GM19463 (cell line): ENCODE data around the gene STAT2.
"Not testable (repeated sequence)": the region's sequence is repeated elsewhere in the genome, so short reads cannot be mapped to it uniquely, and the experiment has no call there.

Source experiments
- ATAC-seq: cut with Tn5 transposase; IDR thresholded peaks from one replicate; pipeline ENCODE4 v1.9.1; 2021; ENCODE audit warnings: mild to moderate bottlenecking, moderate library complexity; ENCODE audit not compliant: unreplicated experiment

STAT2 gene

DNA sequence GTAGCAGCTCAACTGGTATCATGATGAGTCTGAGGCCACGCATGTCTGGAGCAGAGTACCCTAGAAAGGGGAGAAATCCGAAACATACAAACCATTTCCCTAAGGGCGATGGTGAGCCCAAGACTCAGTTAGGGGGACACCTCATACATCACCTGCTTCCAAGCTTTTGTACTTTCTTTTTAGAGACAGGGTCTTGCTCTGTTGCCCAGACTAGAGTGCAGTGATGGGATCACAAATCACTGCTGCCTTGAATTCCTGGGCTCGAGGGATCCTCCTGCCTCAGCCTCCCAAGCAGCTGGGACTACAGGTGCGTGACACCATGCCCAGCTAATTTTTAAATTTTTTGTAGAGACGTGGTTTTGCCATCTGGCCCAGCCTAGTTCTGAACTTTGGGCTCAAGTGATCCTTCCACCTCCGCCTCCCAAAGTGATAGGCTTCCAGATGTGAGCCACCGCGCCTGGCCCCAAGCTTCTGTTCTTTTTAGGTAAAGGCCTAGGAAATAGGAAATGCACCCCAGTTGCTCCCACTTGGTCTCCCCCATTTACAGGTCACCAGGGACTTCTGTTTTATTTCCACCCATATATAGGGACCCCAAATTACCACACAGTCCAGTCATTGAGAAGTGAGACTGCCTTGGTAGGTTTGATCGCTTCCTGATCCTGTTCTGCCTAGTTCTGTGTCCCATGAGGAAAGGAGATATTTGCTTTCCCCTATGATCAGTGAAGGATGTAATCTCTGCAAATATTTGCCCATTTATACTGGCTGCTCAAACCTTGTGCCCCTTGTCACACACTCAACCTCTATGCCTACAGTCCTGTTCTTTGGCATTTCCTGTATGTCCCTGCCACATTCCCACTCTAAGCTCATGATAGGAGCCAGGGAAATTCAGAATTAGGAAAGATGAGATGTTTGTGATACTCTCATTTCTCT, 2.5 kb upstream of the STAT2 start, which contains the start of gene APOF:
TSS of gene APOF (minus strand) at position 728 of the 930 bp plus-strand sequence. CDS start at position 616, 112 bp downstream.
- no peak for ATAC-seq

DNA sequence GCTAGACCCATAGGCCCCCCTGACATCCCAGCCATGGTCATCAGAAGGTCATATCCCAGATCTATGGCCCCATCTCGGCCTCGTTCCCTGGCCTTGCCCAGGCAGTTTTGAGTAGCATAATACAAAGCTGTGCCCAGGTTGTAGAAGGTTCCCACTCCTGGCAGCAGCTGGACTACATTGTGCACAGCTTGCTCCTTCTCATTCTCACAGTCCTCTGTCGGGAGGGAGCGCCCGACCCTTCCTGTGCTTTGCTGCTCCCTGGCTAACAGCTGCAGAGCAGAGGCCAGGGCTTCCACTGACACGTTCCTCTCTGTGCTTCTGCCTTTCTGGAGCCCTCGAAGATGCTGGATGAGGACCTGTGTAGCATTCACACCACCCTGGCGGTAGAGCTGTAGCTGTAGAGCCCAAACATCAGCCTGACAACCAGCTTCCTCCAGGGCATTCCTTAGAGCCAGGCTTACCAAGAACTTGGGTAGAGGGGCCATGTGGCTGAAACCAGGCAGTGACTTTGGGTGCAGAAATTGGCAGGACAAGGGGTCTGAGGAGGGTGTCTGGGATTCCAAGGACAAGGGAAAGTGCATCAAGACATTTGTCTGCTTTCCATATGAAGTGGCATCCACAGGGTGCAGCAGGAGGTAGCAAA, 1.7 kb upstream of the STAT2 start:
- ATAC-seq = no peak

GRCh38 chr12:56358836-56359532, 923 bp downstream of the STAT2 start:
- no peak for ATAC-seq

GRCh38 chr12:56351325-56351724, 8.6 kb downstream of the STAT2 start:
- no peak for ATAC-seq

GRCh38 chr12:56350662-56351061, 9.2 kb downstream of the STAT2 start:
- no peak for ATAC-seq

GRCh38 chr12:56348776-56349175, 11.1 kb downstream of the STAT2 start:
- ATAC-seq = no peak

DNA sequence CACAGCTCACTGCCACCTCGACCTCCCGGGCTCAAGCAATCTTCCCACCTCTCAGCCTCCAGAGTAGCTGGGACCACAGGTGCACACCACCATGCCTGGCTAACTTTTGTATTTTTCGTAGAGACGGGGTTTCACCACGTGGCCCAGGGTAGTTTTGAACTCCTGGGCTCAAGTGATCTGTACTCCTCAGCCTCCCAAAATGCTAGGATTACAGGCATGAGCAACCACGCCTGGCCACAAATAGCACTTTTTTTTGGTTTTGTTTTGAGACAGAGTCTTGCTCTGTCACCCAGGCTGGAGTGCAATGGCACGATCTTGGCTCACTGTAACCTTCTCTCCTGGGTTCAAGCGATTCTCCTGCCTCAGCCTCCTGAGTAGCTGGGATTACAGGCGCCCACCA, 12.7 kb downstream of the STAT2 start:
- not testable (repeated sequence) for ATAC-seq

DNA sequence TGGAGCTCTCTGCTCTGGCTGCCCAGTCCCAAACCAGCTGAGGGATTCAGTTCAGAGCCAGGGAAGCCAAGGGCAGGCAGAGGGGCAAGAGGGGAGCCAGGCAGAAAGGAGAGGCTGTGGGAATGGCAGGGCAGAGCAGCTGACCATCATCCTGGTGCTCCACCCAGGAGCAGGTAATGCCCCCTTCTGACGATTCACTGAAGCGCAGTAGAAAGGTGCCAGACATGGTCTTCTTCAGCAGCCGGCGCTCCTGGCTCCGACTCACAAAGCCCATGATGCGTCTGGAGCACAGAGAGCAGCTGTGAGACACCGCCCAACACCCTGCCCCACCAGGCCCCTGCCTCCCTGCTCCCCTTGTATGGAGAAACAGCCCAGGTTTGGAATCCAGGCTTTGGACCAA, 13.2 kb downstream of the STAT2 start:
- no peak for ATAC-seq

DNA sequence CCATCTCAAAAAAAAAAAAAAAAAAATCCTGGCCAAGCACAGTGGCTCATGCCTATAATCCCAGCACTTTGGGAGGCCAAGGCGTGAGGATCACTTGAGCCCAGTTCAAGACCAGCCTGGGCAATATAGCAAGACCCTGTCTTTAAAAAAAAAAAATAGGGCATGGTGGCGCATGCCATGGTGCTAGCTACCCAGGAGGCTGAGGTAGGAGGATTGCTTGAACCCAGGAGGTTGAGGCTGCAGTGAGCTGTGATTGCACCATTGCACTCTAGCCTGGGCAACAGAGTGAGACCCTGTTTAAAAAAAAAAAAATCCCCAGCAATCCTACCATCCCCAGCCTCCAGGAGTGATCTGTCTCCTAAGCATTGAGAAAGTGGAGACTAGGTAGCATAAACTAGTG, 17.6 kb downstream of the STAT2 start:
- not testable (repeated sequence) for ATAC-seq

DNA sequence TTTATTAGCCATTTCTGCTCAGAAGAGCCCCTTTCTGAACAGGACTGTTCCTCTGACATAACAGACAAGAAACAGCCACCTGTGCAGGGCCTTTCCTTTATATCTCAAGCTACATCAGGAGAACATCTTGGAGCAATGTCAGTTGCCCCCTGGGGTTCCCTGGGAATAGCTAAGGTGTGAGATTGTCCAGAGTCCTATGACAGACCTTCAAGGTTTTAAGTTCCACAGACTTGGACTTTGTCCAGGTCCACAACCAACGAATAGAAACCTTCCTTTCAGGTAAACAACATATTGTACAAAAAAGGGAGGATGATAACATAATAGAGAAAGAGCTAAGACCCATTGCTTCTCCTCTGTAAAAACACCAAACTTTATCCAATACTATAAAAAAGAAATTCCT, 18.3 kb downstream of the STAT2 start:
- ATAC-seq = no peak

GRCh38 chr12:56339158-56339422, 20.8 kb downstream of the STAT2 start:
- no peak for ATAC-seq

DNA sequence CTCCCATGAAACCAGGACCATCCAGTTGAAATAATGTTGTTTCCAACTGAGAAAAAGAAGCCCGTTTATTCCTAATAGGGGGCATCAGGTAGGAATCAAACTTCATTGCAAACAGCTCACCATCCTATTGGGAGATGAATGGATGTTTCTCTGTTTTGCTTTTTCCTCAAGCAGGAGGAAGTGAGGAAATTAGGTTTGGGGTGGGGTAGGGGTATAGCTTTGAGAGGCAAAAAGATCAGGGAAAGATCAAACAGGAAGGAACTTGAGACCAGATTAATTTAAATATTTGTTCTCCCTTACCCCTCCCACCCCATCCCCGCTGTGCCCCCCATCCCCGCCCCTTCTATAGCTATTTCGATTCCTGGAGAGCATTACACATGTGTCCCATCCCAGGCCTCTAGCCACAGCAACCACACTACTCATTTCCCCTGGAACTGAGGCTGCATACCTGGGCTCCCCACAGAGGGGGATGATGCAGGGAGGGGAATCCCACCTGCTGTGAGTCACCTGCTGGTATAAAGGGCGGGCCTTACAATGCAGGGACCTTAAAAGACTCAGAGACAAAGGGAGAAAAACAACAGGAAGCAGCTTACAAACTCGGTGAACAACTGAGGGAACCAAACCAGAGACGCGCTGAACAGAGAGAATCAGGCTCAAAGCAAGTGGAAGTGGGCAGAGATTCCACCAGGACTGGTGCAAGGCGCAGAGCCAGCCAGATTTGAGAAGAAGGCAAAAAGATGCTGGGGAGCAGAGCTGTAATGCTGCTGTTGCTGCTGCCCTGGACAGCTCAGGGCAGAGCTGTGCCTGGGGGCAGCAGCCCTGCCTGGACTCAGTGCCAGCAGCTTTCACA, 21.4 kb downstream of the STAT2 start, which contains the start of gene IL23A:
TSS of gene IL23A (plus strand) at position 577 of the 850 bp plus-strand sequence. CDS start at position 738, 161 bp downstream.
- peak; percentile 33 for ATAC-seq

GRCh38 chr12:56337753-56338251, 22.1 kb downstream of the STAT2 start:
- no peak for ATAC-seq

DNA sequence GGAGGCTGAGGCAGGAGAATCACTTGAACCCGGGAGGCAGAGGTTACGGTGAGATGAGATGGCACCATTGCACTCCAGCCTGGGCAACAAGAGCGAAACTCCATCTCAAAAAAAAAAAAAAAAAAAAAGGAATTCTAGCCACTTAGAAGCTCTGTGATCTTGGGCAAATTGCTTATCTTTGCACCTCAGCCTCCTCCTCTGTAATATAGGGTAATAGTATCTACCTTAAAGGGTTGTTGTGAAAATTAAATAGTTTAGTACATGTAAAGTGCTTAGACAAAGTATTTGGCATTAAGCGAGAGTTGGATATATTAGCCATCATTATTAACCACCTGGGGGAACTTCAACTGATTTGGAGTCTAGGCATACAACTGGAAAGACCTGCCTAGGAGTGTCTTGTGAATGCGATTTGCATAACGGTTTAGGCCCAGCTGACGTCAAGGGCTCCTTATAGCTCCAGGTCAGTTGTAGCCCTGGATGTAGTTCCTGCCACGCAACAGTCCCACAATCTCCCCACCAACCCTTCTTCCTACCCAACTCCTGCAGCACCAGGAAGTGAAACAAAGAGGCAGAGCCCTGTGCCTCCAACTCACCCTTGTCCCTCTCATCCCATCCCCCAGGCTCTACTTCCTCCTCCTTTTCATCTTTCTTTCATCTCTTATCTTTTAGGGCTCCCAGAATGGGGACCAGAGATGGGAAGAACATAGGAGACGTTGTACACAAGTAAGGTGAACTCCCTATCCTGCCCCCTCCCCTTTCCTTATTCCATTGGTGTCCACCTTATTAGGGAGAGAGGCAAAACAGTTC, 23.3 kb downstream of the STAT2 start:
- ATAC-seq = no peak

DNA sequence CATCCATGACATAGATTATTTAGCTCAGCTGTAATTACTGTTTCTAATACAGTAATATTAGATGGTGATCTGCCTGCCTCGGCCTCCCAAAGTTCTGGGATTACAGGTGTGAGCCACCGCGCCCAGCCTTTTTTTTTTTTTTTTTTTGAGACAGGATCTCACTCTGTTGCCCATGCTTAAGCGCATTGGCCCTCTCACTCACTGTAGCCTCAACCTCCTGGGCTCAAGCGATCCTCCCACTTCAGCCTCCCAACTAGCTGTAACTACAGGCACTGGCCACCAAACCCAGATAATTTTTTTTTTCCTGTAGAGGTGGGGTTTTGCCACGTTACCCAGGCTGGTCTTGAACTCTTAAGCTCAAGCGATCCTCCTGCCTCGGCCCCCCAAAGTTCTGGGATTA, 24.4 kb downstream of the STAT2 start:
- ATAC-seq = not testable (repeated sequence)

GRCh38 chr12:56334490-56334793, 25.5 kb downstream of the STAT2 start:
- no peak for ATAC-seq

DNA sequence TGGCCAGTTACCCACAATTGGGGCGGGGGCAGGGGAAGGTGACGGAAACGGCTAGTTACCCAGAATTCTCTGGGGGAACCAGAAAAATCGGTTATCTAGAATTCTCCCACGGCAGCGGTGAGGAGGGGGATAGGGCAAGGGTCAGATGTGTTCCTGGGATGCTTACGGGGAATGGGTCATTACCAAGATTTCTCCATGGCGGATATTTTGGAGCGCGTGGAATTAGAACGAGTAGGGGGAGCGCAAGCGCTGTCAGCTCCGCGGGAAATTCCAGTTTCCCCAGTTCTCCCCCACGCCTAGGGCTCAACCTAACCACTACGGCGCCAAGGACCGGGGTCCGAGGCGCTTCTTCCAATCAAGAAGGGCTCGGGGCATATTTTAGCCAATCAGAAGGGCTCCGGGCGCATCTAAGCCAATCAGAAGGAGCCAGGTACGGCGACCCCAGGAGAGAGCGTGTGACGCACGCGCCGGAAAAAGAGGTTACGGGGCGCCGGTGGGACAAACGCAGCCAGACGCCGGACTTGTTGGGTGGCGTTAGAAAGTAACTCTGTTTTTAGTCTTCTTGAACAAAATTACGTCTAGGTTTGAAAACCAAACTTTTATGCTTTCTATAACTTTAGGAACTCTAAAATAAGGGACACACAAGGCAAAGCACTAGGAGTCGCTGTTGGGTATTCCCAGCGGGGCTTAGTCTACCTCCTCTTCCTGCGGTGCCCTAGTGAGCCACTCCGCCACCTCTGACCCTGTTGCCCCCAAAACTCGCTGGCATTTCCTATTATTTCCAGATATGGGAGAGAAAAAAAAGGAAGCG, 26.0 kb downstream of the STAT2 start, which contains the start of gene PAN2:
TSS of gene PAN2 (minus strand) at position 322 of the 811 bp plus-strand sequence. CDS start 906 bp downstream, outside the sequence.
- ATAC-seq = peak; percentile 95

GRCh38 chr12:56333197-56333678, 26.7 kb downstream of the STAT2 start:
- no peak for ATAC-seq
